ENCODE data around the gene CEMP1. TPM values are rescaled to one million over a fixed set of nuclear protein-coding genes. Genes with fewer than 3 reads are reported as not detected.

The CEMP1 gene
- total and polyA plus RNA-seq, 2 donors (not counting 1 experiment from before 2014, with no cell fraction given) = 0.66 to 2.3 TPM

DNA sequence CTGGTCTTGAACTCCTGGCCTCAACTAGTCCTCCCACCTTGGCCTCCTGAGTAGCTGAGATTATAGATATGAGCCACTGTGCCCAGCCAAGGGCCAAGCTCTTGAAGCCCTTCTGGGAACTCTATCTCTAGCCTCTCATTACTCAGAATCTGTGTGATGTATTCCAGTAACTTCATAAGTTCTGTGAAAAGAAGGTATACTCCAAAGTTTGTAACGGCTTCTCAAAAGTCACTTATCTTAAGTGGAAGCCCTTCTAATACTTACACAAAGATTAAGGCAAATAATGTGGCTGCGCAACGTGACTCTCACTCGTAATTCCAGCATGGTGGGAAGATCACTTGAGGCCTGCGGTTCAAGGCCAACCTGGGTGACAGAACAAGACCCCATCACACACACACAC is 36.6 kb downstream of the CEMP1 start:
- ATAC-seq (ENCODE audit: low read depth) (no peak), DNase-seq (no peak)
- Histone ChIP-seq H4K20me1 (ENCODE audit: control insufficient read depth, insufficient read depth, low read length, poor library complexity, severe bottlenecking) (no peaks in the 10 kb centered on the region), H3K4me3 (ENCODE audit: control extremely low read depth in 1 of 5, extremely low read depth in 1 of 5, insufficient read depth in 1 of 5, low read depth in 2 of 5, low read length in 4 of 5) (no peak overlapping the region), H3K4me2 (replicated peaks; ENCODE audit: low read depth, low read length, poor library complexity, severe bottlenecking) (no peak overlapping the region), H2AFZ (ENCODE audit: insufficient read depth, low read depth, low read length, poor library complexity, severe bottlenecking) (no peak overlapping the region), H3K9ac (ENCODE audit: low read length) (no peak overlapping the region), H3K27me3 (replicated peaks in 1 of 4; ENCODE audit: control extremely low read depth in 1 of 4, control insufficient read depth in 3 of 4, insufficient read depth in 4 of 4, low read length in 3 of 4) (no peaks in the 10 kb centered on the region), H3K27ac (ENCODE audit: low read length in 2 of 2) (no peak overlapping the region), H3K4me1 (ENCODE audit: control insufficient read depth in 2 of 2, insufficient read depth in 2 of 2, low read length in 2 of 2) (no peaks in the 10 kb centered on the region), H3K79me2 (ENCODE audit: control insufficient read depth, insufficient read depth, low read length) (peaks cover 16% of the 10 kb centered on the region), H3K36me3 (replicated peaks in 1 of 2; ENCODE audit: control extremely low read depth in 1 of 2, control insufficient read depth in 1 of 2, extremely low read depth in 1 of 2, insufficient read depth in 2 of 2, low read length in 1 of 2) (peaks cover 0 to 6% of the 10 kb centered on the region in 2 experiments), H3K9me3 (ENCODE audit: control extremely low read depth in 1 of 3, control insufficient read depth in 2 of 3, insufficient read depth in 1 of 3, low read length in 2 of 3) (no peaks in the 10 kb centered on the region)
- POLR2A ChIA-PET = interaction anchor here (0.7 kb wide), 1 partner anchor 250 kb away, joined by 3 read pairs; no protein-coding TSS in a partner anchor
- no CpG with 5 or more reads among the region's 5 CpGs for WGBS (ENCODE audit: insufficient coverage)
- Mint-ChIP-seq H3K4me1 (no peaks in the 10 kb centered on the region), H3K4me3 (no peak overlapping the region), H3K9me3 (ENCODE audit: insufficient read depth) (no peaks in the 10 kb centered on the region), H3K27ac (no peak overlapping the region), H3K27me3 (no peaks in the 10 kb centered on the region)
- TF ChIP-seq CTCF (IDR thresholded peaks at IDR 0.05) = no peak
- TF ChIP-seq EZH2 (IDR thresholded peaks at IDR 0.05; ENCODE audit: borderline replicate concordance, insufficient read depth, low read depth, low read length, poor library complexity, severe bottlenecking) = no peak
- CTCF ChIA-PET = interaction anchor here (1.0 kb wide), 1 partner anchor 300 kb away, joined by 4 read pairs; no protein-coding TSS in a partner anchor
- intact Hi-C loops (cut with micrococcal nuclease) = no loop called here

GRCh38 chr16:2493605-2494004 is 37.6 kb downstream of the CEMP1 start:
- no peak overlapping the region for H3K4me2 ChIP-seq (replicated peaks; ENCODE audit: low read depth, low read length, poor library complexity, severe bottlenecking)
- WGBS (ENCODE audit: insufficient coverage) = 98% methylated on average over 6 of the region's 6 CpGs
- no peaks in the 10 kb centered on the region for H4K20me1 ChIP-seq (ENCODE audit: control insufficient read depth, insufficient read depth, low read length, poor library complexity, severe bottlenecking)
- no peaks in the 10 kb centered on the region for H3K27me3 ChIP-seq (replicated peaks in 1 of 4; ENCODE audit: control extremely low read depth in 1 of 4, control insufficient read depth in 3 of 4, insufficient read depth in 4 of 4, low read length in 3 of 4)
- ChIA-PET CTCF (interaction anchor here (1.0 kb wide), 1 partner anchor 299 kb away, joined by 4 read pairs; no protein-coding TSS in a partner anchor), POLR2A (no interaction called here)
- no peak for ATAC-seq (ENCODE audit: low read depth)
- no peak overlapping the region for H2AFZ ChIP-seq (ENCODE audit: insufficient read depth, low read depth, low read length, poor library complexity, severe bottlenecking)
- H3K27ac ChIP-seq (ENCODE audit: low read length in 2 of 2) = no peak overlapping the region
- H3K4me3 ChIP-seq (ENCODE audit: control extremely low read depth in 1 of 5, extremely low read depth in 1 of 5, insufficient read depth in 1 of 5, low read depth in 2 of 5, low read length in 4 of 5) = no peak overlapping the region
- no peak for DNase-seq
- no peaks in the 10 kb centered on the region for H3K9me3 ChIP-seq (ENCODE audit: control extremely low read depth in 1 of 3, control insufficient read depth in 2 of 3, insufficient read depth in 1 of 3, low read length in 2 of 3)
- TF ChIP-seq EZH2 (IDR thresholded peaks at IDR 0.05; ENCODE audit: borderline replicate concordance, insufficient read depth, low read depth, low read length, poor library complexity, severe bottlenecking) = no peak
- no peak for TF ChIP-seq CTCF (IDR thresholded peaks at IDR 0.05)
- H3K4me3 Mint-ChIP-seq = no peak overlapping the region
- no peaks in the 10 kb centered on the region for H3K27me3 Mint-ChIP-seq
- H3K9ac ChIP-seq (ENCODE audit: low read length) = no peak overlapping the region
- no peaks in the 10 kb centered on the region for H3K4me1 Mint-ChIP-seq
- H3K4me1 ChIP-seq (ENCODE audit: control insufficient read depth in 2 of 2, insufficient read depth in 2 of 2, low read length in 2 of 2) = no peaks in the 10 kb centered on the region
- intact Hi-C loops (cut with micrococcal nuclease) = no loop called here
- H3K9me3 Mint-ChIP-seq (ENCODE audit: insufficient read depth) = no peaks in the 10 kb centered on the region
- H3K36me3 ChIP-seq (replicated peaks in 1 of 2; ENCODE audit: control extremely low read depth in 1 of 2, control insufficient read depth in 1 of 2, extremely low read depth in 1 of 2, insufficient read depth in 2 of 2, low read length in 1 of 2) = peaks cover 0 to 6% of the 10 kb centered on the region in 2 experiments
- peaks cover 16% of the 10 kb centered on the region for H3K79me2 ChIP-seq (ENCODE audit: control insufficient read depth, insufficient read depth, low read length)
- H3K27ac Mint-ChIP-seq = no peak overlapping the region
